LNCaP clone FGC (cell line): ENCODE results near the gene RGS6.

Experiments
- DNase-seq: peaks from one replicate; pipeline ENCODE4 v3.0.0-alpha.2; 2011; ENCODE audit warnings: low read depth
- H3K4me3 ChIP-seq: 2 replicates; pipeline ENCODE4 v1.5.1; 2011; ENCODE audit warnings: mild to moderate bottlenecking, low read depth, low read length, control low read depth
- CTCF ChIP-seq: IDR thresholded peaks from 2 replicates; pipeline ENCODE4 v1.5.1; 2012; ENCODE audit warnings: mild to moderate bottlenecking; ENCODE audit not compliant: control insufficient read depth, insufficient read depth; ENCODE audit errors: extremely low read depth

Gene RGS6

GRCh38 chr14:72423957-72424356 lies 491.7 kb downstream of the RGS6 start:
- no peak overlapping the region for H3K4me3 ChIP-seq
- TF ChIP-seq CTCF = no peak
- DNase-seq = no peak

- DNase-seq = no peak
- TF ChIP-seq CTCF = no peak
- no peak overlapping the region for H3K4me3 ChIP-seq
Observed at GRCh38 chr14:72430457-72430856, 498.2 kb downstream of the RGS6 start.

DNA sequence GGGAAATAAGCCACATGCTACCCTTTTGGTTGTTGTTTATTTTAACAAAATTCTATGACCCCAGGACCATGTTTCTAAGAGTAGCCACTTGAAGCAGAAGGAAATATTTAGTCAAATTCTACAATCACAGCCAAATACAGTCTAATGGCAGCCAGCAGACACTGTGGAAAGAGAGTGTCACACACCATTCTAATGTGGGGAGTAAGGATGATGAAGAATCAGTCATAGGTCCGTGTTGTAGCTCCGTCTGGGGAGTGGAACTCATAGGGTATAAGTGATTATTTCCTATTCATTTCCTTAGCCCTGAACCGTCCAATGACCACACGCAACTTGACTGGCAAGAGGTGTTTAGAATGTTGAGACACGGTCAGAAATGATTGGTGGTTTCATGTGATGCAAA lies 500.5 kb downstream of the RGS6 start:
- no peak for DNase-seq
- no peak for TF ChIP-seq CTCF
- no peak overlapping the region for H3K4me3 ChIP-seq

DNA sequence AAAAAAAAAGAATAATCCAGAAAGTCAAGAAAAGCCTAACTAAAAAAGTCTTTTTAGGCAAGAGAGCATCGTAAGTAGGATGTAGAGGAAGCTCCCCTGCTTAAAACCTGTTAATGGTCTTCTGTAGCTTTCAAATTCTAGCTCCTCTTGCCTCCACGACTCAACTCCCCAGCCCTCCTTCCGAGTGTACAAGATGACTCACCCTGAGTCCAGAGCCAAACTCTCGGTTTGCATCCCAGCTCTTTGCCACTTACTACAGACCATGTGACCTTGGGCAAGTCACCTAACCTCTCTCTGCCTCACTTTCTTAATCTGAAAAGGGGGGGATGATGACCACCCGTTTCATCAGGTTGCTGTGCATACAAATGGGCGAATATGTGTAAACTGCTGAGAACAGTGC lies 501.3 kb downstream of the RGS6 start:
- TF ChIP-seq CTCF = no peak
- peak; percentile 14 for DNase-seq
- H3K4me3 ChIP-seq = no peak overlapping the region

GRCh38 chr14:72434856-72435255 lies 502.6 kb downstream of the RGS6 start:
- H3K4me3 ChIP-seq = no peak overlapping the region
- TF ChIP-seq CTCF = no peak
- no peak for DNase-seq

GRCh38 chr14:72439707-72440106 lies 507.5 kb downstream of the RGS6 start:
- no peak for DNase-seq
- no peak overlapping the region for H3K4me3 ChIP-seq
- no peak for TF ChIP-seq CTCF

GRCh38 chr14:72443256-72443655 lies 511.0 kb downstream of the RGS6 start:
- no peak for TF ChIP-seq CTCF
- no peak for DNase-seq
- no peak overlapping the region for H3K4me3 ChIP-seq
